HepG2 (cell line): Measurements from ENCODE around the gene HDGFL2. TPM values are rescaled to one million over a fixed set of nuclear protein-coding genes. Genes with fewer than 3 reads are reported as not detected.

Experiments used
- ATAC-seq: fragments of 200-7000 bp; cut with Tn5 transposase; 3 replicates; pipeline ENCODE4 v1.9.1; 2020; ENCODE audit warnings: mild to moderate bottlenecking, moderate library complexity
- BruUV-seq: library from RNA; stranded (reverse); fragments of 400-500 nt; replicated peaks from 2 replicates; lab custom pipeline; 2021; lab: Mats Ljungman, UMichigan
- CTCF ChIA-PET: fragments of 300-600 bp; formaldehyde crosslinking; extraction: SDS; loops from one replicate; lab custom pipeline; 2021; ENCODE audit warnings: low total read pairs, inconsistent platforms, low intra/inter-chr PET ratio; lab: Yijun Ruan, JAX
- POLR2A ChIA-PET: fragments of 350-600 bp; sonication (Branson Sonifier 250); formaldehyde crosslinking; loops from one replicate; lab custom pipeline; 2020; ENCODE audit warnings: antibody characterized with exemption, inconsistent platforms; lab: Yijun Ruan, JAX
- DNase-seq: peaks from one replicate; pipeline ENCODE4 v3.0.0-alpha.2; 2015; ENCODE audit warnings: low spot score
- FAIRE-seq: peaks from 3 replicates; lab custom pipeline; 2011; peaks lifted over from hg19 to GRCh38; lab: Jason Lieb, UNC
- H2AFZ ChIP-seq: one replicate; pipeline ENCODE4 v1.6.1; 2011; ENCODE audit warnings: low read length, inconsistent platforms
- H3K27ac ChIP-seq: fragments of 300-600 bp; 3 replicates; pipeline ENCODE4 v1.8.0; 2011; ENCODE audit warnings: mixed run types, mild to moderate bottlenecking, mixed read lengths, low read length, inconsistent platforms; ENCODE audit not compliant: insufficient read depth; ENCODE audit errors: extremely low read length
- H3K27me3 ChIP-seq, 2 experiments: fragments of 200-600 bp in 1 of 2; 2 replicates in 1 of 2; 3 replicates in 1 of 2; pipeline versions ENCODE4 v1.6.0 to v1.8.0; 2011; ENCODE audit warnings: low read length in 2 of 2, mild to moderate bottlenecking in 2 of 2, moderate library complexity in 2 of 2, inconsistent platforms in 1 of 2; ENCODE audit not compliant: insufficient read depth in 2 of 2, control insufficient read depth in 1 of 2
- H3K36me3 ChIP-seq, 2 experiments: fragments of 200-600 bp in 1 of 2; replicated peaks in 1 of 2; 2 replicates in 1 of 2; 3 replicates in 1 of 2; pipeline versions ENCODE4 v1.5.1 to v1.8.0; 2011; ENCODE audit warnings: low read length in 2 of 2, inconsistent platforms in 1 of 2; ENCODE audit not compliant: insufficient read depth in 2 of 2, control insufficient read depth in 1 of 2
- H3K4me1 ChIP-seq: 2 replicates; pipeline ENCODE4 v1.5.1; 2012; ENCODE audit warnings: low read length, inconsistent platforms; ENCODE audit not compliant: insufficient read depth
- H3K4me2 ChIP-seq: 2 replicates; pipeline ENCODE4 v1.6.0; 2011; ENCODE audit warnings: low read depth, low read length, inconsistent platforms
- H3K4me3 ChIP-seq, 3 experiments: fragments of 200-600 bp in 1 of 3; sonication (generic), shearing (Covaris generic) in 1 of 3; replicated peaks in 1 of 3; 2 replicates each; pipeline ENCODE4 v1.5.1; 2011 to 2016; ENCODE audit warnings: low read length in 3 of 3, inconsistent platforms in 2 of 3, low read depth in 2 of 3, mild to moderate bottlenecking in 2 of 3, control low read depth in 1 of 3, mixed read lengths in 1 of 3; ENCODE audit not compliant: insufficient read depth in 1 of 3
- H3K79me2 ChIP-seq: one replicate; pipeline ENCODE4 v1.6.1; 2011; ENCODE audit warnings: low read length, inconsistent platforms; ENCODE audit not compliant: insufficient read depth
- H3K9ac ChIP-seq: 2 replicates; pipeline ENCODE4 v1.6.0; 2011; ENCODE audit warnings: mild to moderate bottlenecking, low read depth, low read length, inconsistent platforms; ENCODE audit not compliant: insufficient read depth
- H3K9me3 ChIP-seq: 2 replicates; pipeline ENCODE4 v1.5.1; 2012; ENCODE audit warnings: mild to moderate bottlenecking, low read length
- H4K20me1 ChIP-seq: 2 replicates; pipeline ENCODE4 v1.6.0; 2011; ENCODE audit warnings: inconsistent platforms, mild to moderate bottlenecking, low read length, moderate library complexity; ENCODE audit not compliant: insufficient read depth
- DMAP1 ChIP-seq: IDR thresholded peaks from 2 replicates; pipeline ENCODE4 v1.6.1; 2016
- HMG20B ChIP-seq: conservative IDR thresholded peaks from 2 replicates; pipeline ENCODE4 v1.6.1; 2016; ENCODE audit warnings: missing genetic modification reagents, missing compliant biosample characterization
- HNF4G ChIP-seq, 2 experiments: sonication (generic) in 1 of 2; formaldehyde crosslinking in 1 of 2; IDR thresholded peaks; 2 replicates each; pipeline versions ENCODE4 v1.4.0 to v1.6.1; 2011 to 2020; ENCODE audit warnings: borderline replicate concordance in 2 of 2, low read depth in 2 of 2, mild to moderate bottlenecking in 2 of 2, low read length in 1 of 2, missing genetic modification reagents in 1 of 2, moderate library complexity in 1 of 2
- MED1 ChIP-seq: sonication (generic); formaldehyde crosslinking; IDR thresholded peaks from 2 replicates; pipeline ENCODE4 v1.4.0; 2020; ENCODE audit warnings: missing genetic modification reagents
- NR2C2 ChIP-seq: sonication (generic); formaldehyde crosslinking; IDR thresholded peaks from 2 replicates; pipeline ENCODE4 v1.4.0; 2020; ENCODE audit warnings: missing genetic modification reagents, mild to moderate bottlenecking, moderate library complexity, borderline replicate concordance
- RARA ChIP-seq: IDR thresholded peaks from 2 replicates; pipeline ENCODE4 v1.6.1; 2016; ENCODE audit warnings: missing genetic modification reagents, missing compliant biosample characterization
- SIN3A ChIP-seq: IDR thresholded peaks from 2 replicates; pipeline ENCODE4 v1.6.1; 2011; ENCODE audit warnings: low read depth, mild to moderate bottlenecking, control low read depth, low read length, borderline replicate concordance
- SYNCRIP ChIP-seq: fragments of 200-400 bp; formaldehyde crosslinking; IDR thresholded peaks from 2 replicates; pipeline ENCODE4 v1.6.1; 2018; ENCODE audit warnings: mild to moderate bottlenecking, low read depth, low read length; ENCODE audit not compliant: insufficient read depth
- ZMYM3 ChIP-seq: sonication (generic); formaldehyde crosslinking; IDR thresholded peaks from 2 replicates; pipeline ENCODE4 v1.5.1; 2020; ENCODE audit warnings: mild to moderate bottlenecking, missing genetic modification reagents
- ZNF282 ChIP-seq: fragments of 450-650 bp; IDR thresholded peaks from 2 replicates; pipeline ENCODE4 v1.6.1; 2018; ENCODE audit not compliant: partially characterized antibody
- ZNF296 ChIP-seq: sonication (generic); formaldehyde crosslinking; conservative IDR thresholded peaks from 2 replicates; pipeline ENCODE4 v1.5.0; 2020; ENCODE audit warnings: mild to moderate bottlenecking, missing genetic modification reagents
- ZNF317 ChIP-seq: sonication (generic); formaldehyde crosslinking; IDR thresholded peaks from 2 replicates; pipeline ENCODE4 v1.5.0; 2020; ENCODE audit warnings: mild to moderate bottlenecking, missing genetic modification reagents
- ZNF331 ChIP-seq: sonication (generic); formaldehyde crosslinking; IDR thresholded peaks from 2 replicates; pipeline ENCODE4 v1.4.0; 2020; ENCODE audit warnings: missing genetic modification reagents
- ZNF569 ChIP-seq: sonication (generic); formaldehyde crosslinking; IDR thresholded peaks from 2 replicates; pipeline ENCODE4 v1.5.0; 2020; ENCODE audit warnings: mild to moderate bottlenecking, missing genetic modification reagents, moderate library complexity, borderline replicate concordance
- ZNF639 ChIP-seq: conservative IDR thresholded peaks from 2 replicates; pipeline ENCODE4 v1.6.1; 2018; ENCODE audit warnings: missing genetic modification reagents
- WGBS: methylation state at CpG from one replicate; pipeline ENCODE4 v1.1.6; 2017; ENCODE audit warnings: low lambda C conversion rate; 5-methylcytosine and 5-hydroxymethylcytosine counted together
- in situ Hi-C: cut with HindIII; loops from 2 replicates; pipeline ENCODE4 v1.10.0; 2017; ENCODE audit warnings: low pct_unique_long_range_greater_than_20kb; ENCODE audit not compliant: extremely low pct_ligation_motif_present
- intact Hi-C: fragments of 100-400 bp; cut with micrococcal nuclease; formaldehyde crosslinking; loops from one replicate; pipeline ENCODE4 v1.10.0; 2022; ENCODE audit not compliant: unreplicated experiment
- polyA plus RNA-seq, 8 experiments: library from polyadenylated mRNA; depleted of rRNA in 3 of 8; stranded (reverse) in 7 of 8; unstranded in 1 of 8; fragments of >200 nt; fragmentation: Illumina TruSeq in 4 of 8; extraction: Trizol in 4 of 8; gene quantifications; 2 replicates each; pipeline versions ENCODE4 v1.2.1 to v1.2.3, GENCODE V29; 2011 to 2016; ENCODE audit warnings: low read depth in 4 of 8, missing spikeins in 1 of 8, mixed read lengths in 1 of 8; ENCODE audit not compliant: insufficient read depth in 1 of 8
- total RNA-seq, 5 experiments: library from RNA; depleted of rRNA; stranded (reverse); fragments of >200 nt; fragmentation: Illumina TruSeq; extraction: Trizol; gene quantifications; 2 replicates each; pipeline ENCODE4 v1.2.3, GENCODE V29; 2016; ENCODE audit warnings: low read depth in 1 of 5
- TF ChIP-seq, protein P1 (sequence below): sonication (generic); formaldehyde crosslinking; IDR thresholded peaks from 2 replicates; pipeline ENCODE4 v1.8.0; 2022; ENCODE audit warnings: missing genetic modification reagents, mild to moderate bottlenecking, borderline replicate concordance
- TF ChIP-seq, protein P2 (sequence below): sonication (generic); formaldehyde crosslinking; IDR thresholded peaks from 2 replicates; pipeline ENCODE4 v1.4.0; 2020; ENCODE audit warnings: missing genetic modification reagents
- TF ChIP-seq, protein P3 (sequence below): sonication (generic); formaldehyde crosslinking; IDR thresholded peaks from 2 replicates; pipeline ENCODE4 v1.5.1; 2020; ENCODE audit warnings: missing genetic modification reagents, mild to moderate bottlenecking, borderline replicate concordance

The HDGFL2 gene
- total and polyA plus RNA-seq, 2 of the 13 experiments (the other 11 are each of a cell fraction or from before 2014, with no cell fraction given): 20.0 to 51.1 TPM

GRCh38 chr19:4523306-4524110 is 51.4 kb downstream of the HDGFL2 start:
- H4K20me1 ChIP-seq: no peaks in the 10 kb centered on the region
- no peaks in the 10 kb centered on the region for H3K27me3 ChIP-seq
- ChIA-PET CTCF (no interaction called here), POLR2A (interaction anchor here (0.9 to 4.5 kb wide), 3 partner anchors 12 to 52 kb away, joined by 3 to 38 read pairs (median 7); partner anchors contain the start of gene PLIN5)
- H3K9me3 ChIP-seq: no peaks in the 10 kb centered on the region
- no TSS peak for BruUV-seq
- intact Hi-C loops: no loop called here
- no peaks in the 10 kb centered on the region for H3K79me2 ChIP-seq
- H3K9ac ChIP-seq: no peak overlapping the region
- H3K4me2 ChIP-seq: peak overlapping the region; percentile 41
- in situ Hi-C loops: no loop called here
- peak overlapping the region in 1 of 3 experiments; percentile 39; a peak in 1 of 6 replicates for H3K4me3 ChIP-seq
- H3K4me1 ChIP-seq: peaks cover 51% of the 10 kb centered on the region
- peak; percentile 70 for FAIRE-seq
- H3K36me3 ChIP-seq: no peaks in the 10 kb centered on the region
- 57% methylated on average over 13 of the region's 53 CpGs for WGBS
- ATAC-seq: peak; percentile 5
- no peak overlapping the region for H2AFZ ChIP-seq
- no peak overlapping the region for H3K27ac ChIP-seq
- peak; percentile 51 for DNase-seq
- 0 out of 2 replicates have a peak, but pooled peaks have one; percentile 21 for TF ChIP-seq HMG20B (CRISPR knock-in tag)
- TF ChIP-seq, protein P1, sequence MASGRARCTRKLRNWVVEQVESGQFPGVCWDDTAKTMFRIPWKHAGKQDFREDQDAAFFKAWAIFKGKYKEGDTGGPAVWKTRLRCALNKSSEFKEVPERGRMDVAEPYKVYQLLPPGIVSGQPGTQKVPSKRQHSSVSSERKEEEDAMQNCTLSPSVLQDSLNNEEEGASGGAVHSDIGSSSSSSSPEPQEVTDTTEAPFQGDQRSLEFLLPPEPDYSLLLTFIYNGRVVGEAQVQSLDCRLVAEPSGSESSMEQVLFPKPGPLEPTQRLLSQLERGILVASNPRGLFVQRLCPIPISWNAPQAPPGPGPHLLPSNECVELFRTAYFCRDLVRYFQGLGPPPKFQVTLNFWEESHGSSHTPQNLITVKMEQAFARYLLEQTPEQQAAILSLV (CRISPR knock-in tag): peak; percentile 45; the same call in 1 of the 2 replicates
- TF ChIP-seq ZNF639 (CRISPR knock-in tag): no peak
- TF ChIP-seq SYNCRIP: no peak
- TF ChIP-seq ZNF331 (CRISPR knock-in tag): peak; percentile 70
- no peak for TF ChIP-seq ZNF317 (CRISPR knock-in tag)
- TF ChIP-seq, protein P2, sequence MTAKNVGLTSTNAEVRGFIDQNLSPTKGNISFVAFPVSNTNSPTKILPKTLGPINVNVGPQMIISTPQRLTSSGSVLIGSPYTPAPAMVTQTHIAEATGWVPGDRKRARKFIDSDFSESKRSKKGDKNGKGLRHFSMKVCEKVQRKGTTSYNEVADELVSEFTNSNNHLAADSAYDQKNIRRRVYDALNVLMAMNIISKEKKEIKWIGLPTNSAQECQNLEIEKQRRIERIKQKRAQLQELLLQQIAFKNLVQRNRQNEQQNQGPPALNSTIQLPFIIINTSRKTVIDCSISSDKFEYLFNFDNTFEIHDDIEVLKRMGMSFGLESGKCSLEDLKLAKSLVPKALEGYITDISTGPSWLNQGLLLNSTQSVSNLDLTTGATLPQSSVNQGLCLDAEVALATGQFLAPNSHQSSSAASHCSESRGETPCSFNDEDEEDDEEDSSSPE (CRISPR knock-in tag): peak; percentile 32; the same call in 1 of the 2 replicates
- peak; percentile 94 for TF ChIP-seq RARA (CRISPR knock-in tag)
- no peak for TF ChIP-seq ZNF282
- peak; percentile 80 for TF ChIP-seq NR2C2
- TF ChIP-seq MED1: peak; percentile 70
- TF ChIP-seq ZNF296 (CRISPR knock-in tag): peak; percentile 77; the same call in 1 of the 2 replicates
- peak; percentile 86 for TF ChIP-seq ZMYM3 (CRISPR knock-in tag)
- TF ChIP-seq SIN3A: no peak
- no peak for TF ChIP-seq ZNF569
- peak; percentile 29; the same call in 1 of the 2 replicates for TF ChIP-seq DMAP1 (CRISPR knock-in tag)
- TF ChIP-seq, protein P3, sequence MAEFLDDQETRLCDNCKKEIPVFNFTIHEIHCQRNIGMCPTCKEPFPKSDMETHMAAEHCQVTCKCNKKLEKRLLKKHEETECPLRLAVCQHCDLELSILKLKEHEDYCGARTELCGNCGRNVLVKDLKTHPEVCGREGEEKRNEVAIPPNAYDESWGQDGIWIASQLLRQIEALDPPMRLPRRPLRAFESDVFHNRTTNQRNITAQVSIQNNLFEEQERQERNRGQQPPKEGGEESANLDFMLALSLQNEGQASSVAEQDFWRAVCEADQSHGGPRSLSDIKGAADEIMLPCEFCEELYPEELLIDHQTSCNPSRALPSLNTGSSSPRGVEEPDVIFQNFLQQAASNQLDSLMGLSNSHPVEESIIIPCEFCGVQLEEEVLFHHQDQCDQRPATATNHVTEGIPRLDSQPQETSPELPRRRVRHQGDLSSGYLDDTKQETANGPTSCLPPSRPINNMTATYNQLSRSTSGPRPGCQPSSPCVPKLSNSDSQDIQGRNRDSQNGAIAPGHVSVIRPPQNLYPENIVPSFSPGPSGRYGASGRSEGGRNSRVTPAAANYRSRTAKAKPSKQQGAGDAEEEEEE: 0 out of 2 replicates have a peak, but pooled peaks have one; percentile 71
- peak; percentile 88 for TF ChIP-seq HNF4G (IDR thresholded peaks at IDR 0.05; ENCODE audit: borderline replicate concordance, low read depth, low read length)
- TF ChIP-seq HNF4G (CRISPR knock-in tag; IDR thresholded peaks at IDR 0.05; ENCODE audit: borderline replicate concordance, low read depth): 0 out of 2 replicates have a peak, but pooled peaks have one; percentile 56
